GM19397 (cell line): ENCODE data around the gene GPR146.

ENCODE experiments used
- ATAC-seq: cut with Tn5 transposase; IDR thresholded peaks from one replicate; pipeline ENCODE4 v1.9.1; 2021; ENCODE audit warnings: mild to moderate bottlenecking, moderate library complexity; ENCODE audit not compliant: unreplicated experiment

Gene GPR146

DNA sequence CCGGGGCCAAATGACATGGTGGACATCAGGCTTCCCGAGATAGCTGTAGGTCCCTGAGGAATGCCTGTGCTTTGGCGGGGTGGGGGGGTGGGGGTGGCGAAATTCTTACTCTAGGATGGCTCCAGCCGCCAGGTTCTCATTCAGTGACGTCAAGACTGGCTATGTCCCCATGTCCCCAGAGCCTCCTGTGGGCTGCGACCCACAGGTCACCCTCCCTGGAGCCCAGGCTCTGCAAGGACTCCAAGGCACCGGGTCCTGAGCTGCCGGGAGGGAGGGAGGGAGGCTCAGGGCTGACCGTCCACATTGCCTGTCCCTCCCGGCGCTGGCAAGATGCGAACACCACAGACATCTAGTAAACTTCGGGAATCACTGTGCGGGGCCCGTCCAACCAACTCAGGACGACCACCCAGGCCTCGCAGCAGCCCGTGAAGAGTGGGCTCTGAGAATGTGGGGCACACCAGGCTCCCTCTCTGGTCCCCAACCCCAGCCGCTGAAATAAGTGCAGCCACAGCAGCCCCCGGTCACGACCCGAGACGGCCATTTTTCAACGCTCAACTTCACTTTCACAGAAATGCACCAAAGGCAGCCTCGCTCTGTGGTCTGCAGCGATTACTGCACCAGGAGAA, 12.6 kb downstream of the GPR146 start:
- ATAC-seq = no peak

DNA sequence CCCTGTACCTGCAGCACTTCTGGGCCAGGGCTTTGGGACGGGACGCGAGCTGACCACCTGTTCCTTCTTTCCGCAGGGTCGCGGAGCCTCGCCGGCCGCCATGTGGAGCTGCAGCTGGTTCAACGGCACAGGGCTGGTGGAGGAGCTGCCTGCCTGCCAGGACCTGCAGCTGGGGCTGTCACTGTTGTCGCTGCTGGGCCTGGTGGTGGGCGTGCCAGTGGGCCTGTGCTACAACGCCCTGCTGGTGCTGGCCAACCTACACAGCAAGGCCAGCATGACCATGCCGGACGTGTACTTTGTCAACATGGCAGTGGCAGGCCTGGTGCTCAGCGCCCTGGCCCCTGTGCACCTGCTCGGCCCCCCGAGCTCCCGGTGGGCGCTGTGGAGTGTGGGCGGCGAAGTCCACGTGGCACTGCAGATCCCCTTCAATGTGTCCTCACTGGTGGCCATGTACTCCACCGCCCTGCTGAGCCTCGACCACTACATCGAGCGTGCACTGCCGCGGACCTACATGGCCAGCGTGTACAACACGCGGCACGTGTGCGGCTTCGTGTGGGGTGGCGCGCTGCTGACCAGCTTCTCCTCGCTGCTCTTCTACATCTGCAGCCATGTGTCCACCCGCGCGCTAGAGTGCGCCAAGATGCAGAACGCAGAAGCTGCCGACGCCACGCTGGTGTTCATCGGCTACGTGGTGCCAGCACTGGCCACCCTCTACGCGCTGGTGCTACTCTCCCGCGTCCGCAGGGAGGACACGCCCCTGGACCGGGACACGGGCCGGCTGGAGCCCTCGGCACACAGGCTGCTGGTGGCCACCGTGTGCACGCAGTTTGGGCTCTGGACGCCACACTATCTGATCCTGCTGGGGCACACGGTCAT, 13.3 kb downstream of the GPR146 start:
- ATAC-seq = no peak

DNA sequence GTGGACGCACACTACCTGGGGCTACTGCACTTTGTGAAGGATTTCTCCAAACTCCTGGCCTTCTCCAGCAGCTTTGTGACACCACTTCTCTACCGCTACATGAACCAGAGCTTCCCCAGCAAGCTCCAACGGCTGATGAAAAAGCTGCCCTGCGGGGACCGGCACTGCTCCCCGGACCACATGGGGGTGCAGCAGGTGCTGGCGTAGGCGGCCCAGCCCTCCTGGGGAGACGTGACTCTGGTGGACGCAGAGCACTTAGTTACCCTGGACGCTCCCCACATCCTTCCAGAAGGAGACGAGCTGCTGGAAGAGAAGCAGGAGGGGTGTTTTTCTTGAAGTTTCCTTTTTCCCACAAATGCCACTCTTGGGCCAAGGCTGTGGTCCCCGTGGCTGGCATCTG, 14.0 kb downstream of the GPR146 start:
- no peak for ATAC-seq

DNA sequence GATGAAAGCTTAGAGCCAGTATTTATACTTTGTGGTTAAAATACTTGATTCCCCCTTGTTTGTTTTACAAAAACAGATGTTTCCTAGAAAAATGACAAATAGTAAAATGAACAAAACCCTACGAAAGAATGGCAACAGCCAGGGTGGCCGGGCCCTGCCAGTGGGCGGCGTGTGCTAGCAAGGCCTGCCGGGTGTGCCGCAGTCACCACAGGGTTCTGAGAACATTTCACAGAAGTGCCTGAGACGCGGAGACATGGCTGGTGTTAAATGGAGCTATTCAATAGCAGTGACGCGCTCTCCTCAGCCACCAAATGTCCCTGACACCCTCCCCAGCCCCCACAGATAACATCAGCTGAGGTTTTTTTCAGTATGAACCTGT, 14.5 kb downstream of the GPR146 start:
- ATAC-seq = no peak

DNA sequence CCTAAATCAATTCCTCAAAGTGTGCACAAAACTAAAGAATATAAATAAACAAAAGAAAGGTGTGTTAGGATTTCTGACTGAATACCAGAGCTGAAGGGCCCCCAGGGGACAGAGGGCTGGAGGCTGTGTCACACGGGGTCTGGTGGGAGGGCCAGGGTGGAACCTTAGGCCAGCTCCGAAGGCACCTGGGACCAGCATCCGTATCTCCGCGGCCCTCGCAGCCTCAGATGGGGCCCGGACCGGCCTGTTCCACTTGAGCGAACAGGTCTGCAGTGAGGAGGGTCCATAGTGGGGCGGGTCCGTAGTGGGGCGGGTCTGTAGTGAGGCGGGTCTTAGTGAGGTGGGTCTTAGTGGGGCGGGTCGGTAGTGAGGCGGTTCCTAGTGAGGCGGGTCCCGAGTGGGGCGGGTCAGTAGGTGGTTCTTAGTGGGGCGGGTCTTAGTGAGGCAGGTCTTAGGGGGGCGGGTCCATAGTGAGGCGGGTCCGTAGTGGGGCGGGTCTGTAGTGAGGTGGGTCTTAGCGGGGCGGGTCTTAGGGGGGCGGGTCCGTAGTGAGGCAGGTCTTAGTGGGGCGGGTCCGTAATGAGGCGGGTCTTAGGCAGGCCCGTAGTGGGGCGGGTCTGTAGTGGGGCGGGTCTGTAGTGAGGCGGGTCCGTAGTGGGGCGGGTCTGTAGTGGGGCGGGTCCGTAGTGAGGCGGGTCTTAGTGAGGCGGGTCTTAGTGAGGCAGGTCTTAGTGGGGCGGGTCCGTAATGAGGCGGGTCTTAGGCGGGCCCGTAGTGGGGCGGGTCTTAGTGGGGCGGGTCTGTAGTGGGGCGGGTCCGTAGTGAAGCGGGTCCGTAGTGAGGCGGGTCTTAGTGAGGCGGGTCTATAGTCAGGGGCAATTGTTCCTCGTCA, 15.1 kb downstream of the GPR146 start:
- ATAC-seq = no peak

DNA sequence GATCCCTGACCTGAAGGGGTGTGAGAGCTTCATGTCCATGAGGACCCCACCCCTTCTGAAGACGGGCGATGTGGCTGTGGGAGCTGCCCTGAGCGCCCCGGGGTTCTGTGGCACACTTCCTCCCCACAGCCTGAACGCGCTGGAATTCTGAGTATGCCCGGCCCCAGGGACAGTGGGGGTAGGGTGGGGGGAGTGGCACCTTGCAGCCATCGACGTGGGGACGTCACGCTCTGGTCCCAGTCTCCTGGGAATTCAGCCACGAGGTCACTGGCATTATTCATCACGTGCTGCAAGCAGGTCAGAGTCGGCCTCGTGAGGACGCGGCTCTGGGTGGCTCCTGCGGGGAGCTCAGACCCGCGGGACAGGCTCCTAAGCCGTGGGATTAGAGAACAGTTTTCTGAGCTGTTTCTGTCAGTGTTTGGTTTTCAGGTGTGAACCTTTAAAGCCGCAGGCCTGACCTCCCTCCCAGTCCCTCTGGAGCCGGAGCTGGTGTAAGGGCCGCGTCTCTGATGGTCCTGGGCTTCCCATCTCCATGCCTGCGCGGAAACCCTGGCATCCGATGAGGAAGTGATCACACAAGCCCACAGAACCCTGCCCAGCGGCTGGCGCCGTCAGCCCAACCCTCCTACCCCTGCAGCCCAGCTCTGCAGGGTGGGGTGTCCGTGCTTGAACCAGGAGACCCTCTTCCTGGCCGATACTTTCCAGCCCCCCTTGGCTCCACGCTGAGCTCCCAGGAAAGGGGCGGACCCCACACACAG, 16.1 kb downstream of the GPR146 start:
- no peak for ATAC-seq

DNA sequence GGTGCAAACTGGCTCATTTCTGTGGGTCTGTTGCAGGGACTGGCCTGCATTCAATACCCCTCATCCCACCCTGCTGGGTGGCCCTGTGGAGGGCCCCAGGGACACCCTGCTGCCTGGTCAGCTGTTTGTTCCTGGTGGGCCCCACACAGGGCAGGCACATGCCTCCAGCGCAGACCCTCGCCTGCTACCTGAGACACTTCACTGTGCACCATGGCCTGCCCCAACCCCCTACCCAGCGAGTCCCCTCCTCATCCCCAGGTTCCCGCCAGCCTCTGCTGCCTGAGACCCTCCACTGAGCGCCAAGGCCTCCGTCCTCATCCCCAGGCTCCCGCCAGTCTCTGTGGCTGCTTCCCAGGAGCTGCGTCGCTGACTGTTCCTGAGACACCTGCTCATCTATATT, 16.8 kb downstream of the GPR146 start:
- no peak for ATAC-seq

DNA sequence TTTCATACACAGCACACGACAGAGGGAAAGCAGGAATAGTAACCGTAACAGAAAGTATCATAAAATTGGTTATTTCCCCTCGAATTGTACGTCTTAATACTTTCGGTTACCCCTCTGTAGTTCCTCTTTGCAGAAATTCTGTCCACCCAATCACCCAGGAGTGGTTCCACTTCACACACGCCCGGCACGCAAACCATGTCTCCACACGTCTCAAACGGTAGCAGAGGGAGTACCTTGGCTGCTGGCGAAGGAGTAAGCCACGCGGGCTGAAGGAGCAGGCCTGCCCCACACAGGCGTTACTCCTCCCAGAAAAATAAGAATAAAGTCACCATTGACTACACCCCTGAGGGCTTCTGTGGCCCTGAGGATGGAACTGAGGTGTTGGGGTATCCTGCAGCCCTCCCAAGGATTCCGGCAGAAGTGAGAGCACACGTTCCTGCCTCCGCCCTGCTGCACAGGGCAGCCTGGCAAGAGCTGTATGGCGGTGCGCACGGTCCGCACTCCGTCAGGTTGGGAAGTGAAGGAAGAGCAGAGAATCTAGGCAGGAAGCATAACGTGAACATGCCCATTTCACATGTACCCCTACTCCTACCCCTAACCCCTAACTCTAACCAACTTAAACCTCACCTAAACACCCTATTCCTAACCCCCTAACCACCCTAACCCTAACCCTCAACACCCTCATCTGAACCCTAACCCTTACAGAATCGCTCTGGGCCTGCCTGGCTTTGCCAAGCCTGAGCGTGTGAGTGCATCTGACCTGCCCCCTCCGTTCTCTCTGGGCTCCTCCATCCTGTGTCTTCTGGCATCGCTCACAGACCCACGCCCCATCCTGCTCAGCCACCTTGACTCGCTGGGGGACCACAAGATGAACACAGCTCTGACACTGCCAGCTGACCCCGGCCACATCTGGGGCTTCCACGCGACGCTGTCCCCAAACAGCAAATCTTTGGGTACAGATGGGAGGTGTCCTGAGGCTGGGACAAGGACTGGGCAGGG, 18.2 kb downstream of the GPR146 start:
- peak; percentile 46 for ATAC-seq

DNA sequence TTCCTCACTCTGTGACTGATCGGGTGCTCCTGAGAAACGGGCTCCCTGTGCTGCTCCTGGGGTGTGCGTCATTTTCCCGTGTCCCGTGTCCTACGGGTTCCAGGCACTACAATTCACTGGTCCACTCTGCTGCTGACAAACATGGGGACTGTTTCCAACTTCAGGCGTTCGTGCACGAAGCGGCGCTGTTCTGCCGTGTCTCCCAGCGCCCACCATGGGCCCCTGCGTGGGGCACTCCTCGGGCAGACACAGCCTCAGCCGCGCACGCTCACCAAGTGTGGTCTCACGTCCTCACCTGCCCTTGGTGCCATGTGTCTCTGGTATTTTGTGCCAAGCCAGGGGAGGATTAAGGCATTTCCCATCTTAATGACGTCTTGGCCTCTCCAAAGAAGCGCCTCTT, 19.0 kb downstream of the GPR146 start:
- ATAC-seq = no peak

DNA sequence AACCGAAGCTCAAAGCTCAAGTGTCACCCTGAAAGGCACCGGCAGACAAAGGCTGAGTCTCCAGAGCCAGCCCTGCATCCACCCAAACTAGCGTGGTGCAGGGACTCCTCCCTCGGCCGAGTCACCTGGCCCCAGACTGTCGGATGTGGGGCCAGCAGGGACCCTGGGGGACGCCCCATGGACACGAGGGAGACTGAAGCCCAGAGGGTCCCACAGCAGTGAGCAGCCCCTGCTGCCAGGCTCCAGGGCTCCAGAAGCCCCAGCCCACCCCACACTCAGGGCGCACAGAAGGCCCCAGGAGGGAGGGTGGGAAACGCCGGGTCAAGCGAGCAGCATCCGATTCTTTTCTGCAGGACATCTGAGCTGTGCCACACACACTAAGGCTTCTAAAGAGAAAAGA, 20.2 kb downstream of the GPR146 start:
- no peak for ATAC-seq

DNA sequence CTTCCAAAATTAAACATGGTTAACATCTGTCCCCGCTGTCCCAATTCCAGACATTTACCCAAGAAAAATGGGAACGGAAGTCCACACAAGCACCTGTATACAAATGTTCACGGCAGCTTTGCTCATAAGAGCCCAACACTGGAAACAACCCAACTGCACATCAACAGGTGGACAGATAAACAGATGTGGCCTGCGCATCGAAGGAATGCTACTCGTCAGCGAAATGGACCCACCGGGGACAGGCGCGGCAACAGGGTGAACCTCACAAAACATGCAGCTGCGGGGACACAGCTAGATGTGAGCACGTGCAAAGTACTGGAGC, 20.9 kb downstream of the GPR146 start:
- no peak for ATAC-seq

DNA sequence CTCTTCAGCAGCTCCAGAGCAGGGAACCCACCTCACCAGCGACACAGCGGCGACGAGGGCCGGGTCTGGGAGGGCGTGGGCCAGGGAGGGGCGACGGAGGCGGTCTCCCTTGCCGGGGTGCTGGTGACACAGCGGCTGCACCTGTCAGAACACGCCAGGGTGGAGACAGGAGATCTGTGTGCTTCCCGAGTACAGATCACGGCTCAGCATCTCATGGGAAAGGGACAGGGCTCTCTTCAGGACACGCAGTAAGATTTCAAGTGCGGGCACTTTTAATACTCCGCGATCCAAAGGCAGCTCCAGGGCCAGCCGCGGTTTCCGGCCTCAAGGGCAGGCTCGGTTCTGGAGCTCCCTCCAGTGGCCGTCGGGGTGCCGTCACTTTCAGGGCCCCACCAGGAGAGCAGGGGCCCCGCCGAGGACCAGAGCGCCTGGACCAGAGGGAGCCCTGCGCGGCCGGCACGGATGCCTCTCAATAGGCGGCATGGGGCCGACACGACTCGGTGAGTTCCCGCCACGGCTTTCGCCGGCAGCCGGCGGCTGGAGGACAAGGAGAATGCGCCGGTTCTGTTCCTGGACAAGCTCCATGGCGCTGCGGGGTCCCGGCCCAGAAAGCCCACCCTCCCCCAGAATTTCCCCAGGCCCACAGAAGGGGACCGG, 21.4 kb downstream of the GPR146 start:
- peak; percentile 45 for ATAC-seq

DNA sequence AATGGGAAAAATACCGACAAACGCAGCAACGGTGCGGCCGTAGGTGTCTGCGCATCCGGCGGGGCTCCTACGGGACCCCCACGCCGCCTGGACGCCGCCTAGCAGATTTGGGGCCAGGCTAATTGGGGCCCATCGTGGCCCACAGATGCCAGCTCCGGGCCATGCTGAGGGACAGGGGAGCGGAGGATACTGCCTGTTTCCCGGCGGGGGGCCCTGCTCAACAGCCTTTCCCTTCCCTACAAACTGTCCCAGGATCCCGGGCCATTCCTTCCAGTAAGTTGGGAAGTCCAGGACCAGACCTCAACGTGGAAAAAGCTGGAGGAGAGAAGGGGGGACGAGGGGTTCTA, 21.9 kb downstream of the GPR146 start:
- ATAC-seq = no peak

DNA sequence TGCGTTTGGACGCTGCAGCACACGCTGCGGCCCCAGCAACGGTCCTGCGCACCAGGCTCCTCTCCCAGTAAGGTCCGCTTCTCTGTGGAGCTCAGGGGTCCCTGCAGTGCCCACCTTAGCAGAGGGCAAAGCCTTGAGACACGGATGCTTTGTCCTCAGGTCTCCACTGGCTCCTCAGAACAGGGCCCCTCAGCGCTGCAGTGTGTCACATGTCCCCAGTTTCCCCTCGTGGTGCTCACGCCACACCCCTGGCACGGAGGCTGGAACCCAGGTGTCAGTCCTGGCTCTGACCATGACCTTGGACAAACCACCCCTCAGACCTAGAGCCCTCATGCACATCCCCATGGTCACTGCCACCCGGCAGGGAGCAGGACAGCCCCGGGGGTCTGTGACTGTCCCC, 23.7 kb downstream of the GPR146 start:
- ATAC-seq = no peak

DNA sequence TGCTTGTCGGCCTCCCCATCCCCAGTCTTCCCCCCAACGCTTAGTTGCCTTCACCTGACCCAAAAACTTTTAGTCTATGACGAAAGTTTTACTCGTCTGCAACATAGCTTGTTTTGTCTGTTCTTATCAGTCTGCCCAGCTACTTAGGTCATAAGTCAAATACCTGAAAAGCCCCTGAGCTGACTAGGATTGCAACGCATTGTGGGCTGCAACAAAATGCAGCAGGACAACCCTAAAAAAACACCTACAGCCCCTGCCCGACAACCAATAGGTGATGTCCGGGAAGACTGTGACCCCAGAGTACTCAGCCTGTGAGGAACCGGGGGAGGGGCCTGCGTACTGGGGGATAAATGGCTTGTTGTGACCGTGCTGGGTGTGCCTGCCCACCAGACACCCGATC, 24.3 kb downstream of the GPR146 start:
- ATAC-seq = no peak

DNA sequence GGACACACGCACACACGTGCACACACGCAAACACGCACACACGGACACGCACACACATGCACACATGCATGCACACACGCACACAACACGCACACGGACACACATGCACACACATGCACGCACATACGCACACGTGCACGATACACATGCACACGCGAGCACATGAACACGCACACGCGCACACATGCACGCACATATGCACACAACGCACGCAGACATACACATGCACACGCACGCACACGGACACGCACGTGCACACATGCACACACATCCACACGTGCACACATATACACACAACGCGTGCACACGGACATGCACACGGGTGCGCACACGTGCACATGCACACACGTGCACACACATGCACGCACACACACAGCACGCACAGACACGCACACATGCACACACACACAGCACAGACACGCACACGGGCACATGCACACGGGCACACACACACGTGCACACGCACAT, 26.2 kb downstream of the GPR146 start:
- no peak for ATAC-seq

DNA sequence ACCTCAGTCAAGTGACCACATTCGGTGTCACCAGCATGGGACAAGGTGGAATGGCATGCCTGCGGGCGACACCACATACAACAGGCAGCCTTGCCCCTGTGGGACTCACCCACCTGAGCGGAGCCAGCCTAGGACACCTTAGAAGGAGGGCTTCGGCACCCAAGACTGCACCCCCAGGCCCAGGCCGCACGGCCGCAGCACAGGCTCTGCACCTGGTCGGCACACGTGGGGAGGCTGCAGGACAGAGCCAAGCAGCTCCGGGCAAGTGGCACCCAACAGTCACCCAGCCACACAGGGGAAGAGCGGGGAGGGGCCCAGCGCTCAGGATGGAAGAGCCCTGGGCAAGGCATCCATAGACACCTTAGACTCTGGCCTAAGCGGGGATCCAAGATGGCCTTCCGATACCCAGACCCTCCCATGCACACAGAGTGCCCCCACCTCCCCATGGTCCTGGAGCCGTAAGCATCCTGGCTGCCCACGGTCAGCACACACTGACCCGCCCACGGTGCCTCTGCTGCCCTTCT, 27.4 kb downstream of the GPR146 start:
- ATAC-seq = no peak

DNA sequence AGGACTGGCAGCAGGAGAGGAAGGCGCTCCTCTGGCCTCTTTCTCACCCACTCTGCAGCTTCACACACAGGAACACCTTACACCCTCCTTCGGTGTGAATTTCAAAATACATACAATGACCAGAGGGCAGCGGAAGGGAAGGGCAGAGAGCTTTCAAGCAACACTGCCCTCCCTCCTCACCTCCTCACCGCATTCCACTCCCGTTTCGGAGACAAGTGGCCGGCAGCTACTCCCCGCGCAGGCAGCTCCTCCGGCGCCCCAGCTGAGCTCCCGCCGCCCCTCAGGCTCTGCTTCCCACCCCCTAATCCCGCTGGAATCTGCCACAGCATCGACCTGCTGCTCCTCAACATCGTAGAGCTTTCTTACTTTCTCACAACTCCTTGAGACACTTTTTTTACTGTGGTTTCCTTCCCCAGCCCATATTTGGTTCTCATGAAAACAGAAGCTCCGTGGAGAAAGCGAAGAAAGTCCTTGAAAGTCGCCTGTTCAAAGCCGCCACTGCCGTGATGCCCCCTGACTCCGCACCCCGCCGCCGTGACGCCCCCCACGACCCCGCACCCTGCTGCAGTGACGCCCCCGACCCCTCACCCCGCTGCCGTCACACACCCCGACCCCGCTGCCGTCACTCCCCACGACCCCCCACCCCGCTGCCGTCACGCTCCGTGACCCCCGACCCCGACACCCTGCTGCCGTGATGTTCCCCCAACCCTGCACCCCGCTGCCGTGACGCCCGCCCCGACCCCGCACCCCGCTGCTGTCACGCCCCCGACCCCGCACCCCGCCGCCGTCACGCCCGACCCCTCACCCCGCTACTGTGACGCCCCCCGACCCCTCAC, 29.0 kb downstream of the GPR146 start:
- no peak for ATAC-seq
